COLO668 (cell line): Measurements from ENCODE around the gene PRPF38B.

ENCODE experiments used
- DNase-seq: peaks from one replicate; lab custom pipeline; 2025; ENCODE audit not compliant: unreplicated experiment; lab: John Stamatoyannopoulos, UW

PRPF38B gene

DNA sequence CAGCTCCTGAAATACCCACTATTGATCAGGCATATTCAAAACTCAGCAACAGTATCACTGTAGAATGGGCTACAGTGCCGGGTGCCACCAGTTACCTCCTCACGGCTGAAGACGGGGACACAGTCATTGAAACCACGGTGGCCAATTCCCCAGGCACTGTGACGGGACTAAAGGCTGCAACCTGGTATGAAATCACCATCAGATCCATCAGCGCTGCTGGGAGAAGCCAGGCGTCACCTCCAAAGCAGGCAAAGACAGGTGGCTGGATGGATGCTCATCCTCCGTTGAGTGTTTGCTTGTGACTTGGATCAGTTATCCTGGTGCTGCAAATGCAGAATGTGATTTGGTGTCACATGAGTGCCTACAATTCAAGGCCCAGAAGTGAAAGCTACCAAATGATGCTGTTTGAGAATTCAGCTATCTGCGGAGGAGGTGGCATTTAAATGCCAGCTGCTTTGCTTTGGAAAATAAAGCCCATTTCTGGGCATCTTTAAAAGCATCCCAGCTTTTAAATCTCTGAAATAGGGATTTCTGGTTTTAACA lies 25.7 kb downstream of the PRPF38B start:
- no peak for DNase-seq

DNA sequence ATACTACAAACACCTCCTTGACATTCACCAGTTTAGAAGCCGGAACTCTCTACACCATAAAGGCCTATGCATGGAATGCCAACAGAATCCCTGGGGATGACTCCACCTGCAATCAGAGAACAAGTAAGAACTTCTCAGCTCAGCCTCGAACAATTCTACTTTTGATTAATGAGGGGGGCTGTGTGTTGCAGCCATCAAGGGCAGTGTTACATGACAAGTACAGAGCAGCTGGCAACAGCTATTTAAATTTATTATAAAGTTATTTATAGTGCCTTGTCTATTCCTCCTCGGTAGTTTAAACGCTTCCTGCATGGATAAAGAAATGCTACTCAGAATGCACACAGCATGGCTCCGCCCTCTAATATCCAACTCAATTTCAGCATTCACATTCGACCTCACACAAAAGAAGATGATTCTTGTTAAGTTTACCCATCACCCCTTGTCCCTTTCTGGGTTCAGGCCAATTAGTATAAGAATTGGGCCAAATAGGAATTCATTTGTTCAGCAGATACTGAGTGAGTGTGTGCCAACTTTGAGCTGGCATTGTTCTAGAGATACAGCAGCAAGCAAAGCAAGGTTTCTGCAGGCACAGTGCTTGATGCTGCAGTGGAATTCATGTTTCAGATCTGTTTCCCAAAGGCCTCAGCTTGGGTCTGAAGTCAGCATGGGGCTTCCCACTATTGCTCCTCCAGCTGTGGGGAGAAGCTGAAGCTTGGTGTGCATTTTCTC lies 27.0 kb downstream of the PRPF38B start:
- no peak for DNase-seq

- no peak for DNase-seq
These were observed 27.7 kb downstream of the PRPF38B start for GRCh38 chr1:108719656-108720435.

GRCh38 chr1:108722292-108722691 lies 30.2 kb downstream of the PRPF38B start:
- no peak for DNase-seq

DNA sequence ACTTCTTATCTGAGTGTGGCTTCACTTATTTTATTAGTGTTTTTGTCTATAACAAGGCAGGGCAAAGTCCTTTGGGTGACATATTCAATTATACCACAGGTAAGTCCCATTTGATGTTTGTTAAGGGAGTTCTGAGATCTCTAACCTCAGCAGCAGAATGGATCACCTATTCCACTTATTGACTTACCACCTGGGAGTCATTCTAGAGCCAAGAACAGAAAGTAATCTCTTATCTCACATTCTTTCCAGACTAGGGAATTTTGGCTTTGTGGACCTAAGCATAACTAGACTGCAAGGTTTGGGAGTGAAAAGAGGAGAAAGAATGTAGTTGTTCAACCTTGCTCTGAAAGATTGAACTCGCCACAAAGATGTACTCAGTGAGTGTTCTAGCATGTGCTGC lies 33.8 kb downstream of the PRPF38B start:
- DNase-seq = no peak

DNA sequence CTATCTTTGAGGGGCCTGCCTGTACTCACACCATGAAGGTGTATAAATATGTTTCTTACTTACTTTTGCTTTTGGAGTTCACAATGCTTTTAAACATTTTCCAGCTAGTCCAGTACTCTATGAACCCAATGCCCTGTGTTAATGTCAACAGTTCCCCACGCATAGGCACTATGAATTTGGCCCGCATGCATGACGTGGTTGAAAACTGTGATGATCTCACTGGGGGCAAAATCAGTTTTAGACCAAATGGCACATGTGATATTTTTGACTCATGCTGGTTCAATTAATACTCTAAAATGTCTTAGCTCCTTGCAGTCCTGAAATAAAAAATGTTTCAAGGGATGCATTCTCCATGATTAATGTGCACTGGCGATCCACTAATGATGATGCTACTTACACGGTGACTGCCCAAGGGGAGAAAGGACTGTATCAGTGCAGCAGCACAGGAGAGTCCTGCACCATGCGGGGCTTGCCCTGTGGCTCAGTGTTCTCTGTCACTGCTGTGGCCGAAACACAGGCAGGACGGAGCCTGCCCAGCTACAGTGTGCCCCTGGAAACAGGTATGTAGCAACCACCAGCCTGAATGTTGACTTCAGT lies 36.3 kb downstream of the PRPF38B start:
- DNase-seq = no peak

DNA sequence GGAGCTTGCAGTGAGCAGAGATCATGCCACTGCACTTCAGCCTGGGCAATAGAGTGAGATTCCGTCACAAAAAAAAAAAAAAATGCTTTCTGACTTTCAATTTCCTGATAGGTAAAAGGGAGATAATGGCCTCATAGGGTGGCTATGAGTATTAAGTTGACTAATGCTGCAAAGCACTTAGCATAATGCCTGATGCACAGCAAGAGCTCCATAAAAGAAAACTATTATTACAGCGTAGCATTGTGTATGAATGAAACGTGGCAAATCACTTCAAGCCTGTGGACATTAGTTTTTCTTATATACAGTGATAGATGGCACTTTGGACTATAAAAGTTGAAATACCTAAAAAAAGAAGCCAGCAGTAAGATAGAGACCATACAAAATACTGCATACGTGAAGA lies 37.4 kb downstream of the PRPF38B start:
- DNase-seq = no peak

- no peak for DNase-seq
These were observed 40.3 kb downstream of the PRPF38B start for GRCh38 chr1:108732398-108732797.

DNA sequence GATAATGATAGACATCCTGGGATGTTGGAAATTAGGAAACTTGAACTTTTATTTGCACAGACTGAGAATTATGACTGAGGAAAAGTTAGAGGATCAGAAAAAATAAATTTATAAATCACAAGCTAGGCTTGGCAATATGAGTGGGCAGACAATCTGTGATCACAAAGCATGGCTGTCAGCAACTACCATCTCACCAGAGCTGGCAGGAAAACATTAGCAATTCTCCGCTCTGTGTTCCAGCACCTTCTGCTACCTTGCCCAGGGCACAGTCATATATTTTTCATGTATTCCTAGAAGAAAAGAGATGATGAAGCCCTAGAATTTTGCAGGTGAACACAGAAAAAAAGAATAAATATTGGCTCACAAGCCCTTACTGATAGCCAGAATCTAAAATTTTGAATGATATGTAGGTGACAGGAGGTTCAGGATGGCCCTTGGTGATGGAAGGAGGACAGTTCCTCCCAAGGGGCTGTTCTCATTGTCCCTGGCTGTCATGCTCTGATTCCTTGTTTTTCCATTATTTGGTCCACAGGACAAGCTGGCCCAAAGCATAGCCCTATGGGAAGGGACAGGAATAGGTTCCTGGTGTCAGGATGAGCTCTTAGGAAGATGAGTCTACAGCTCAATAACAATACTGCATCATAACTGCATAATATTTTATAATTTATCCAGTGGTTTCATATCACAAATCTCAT lies 42.2 kb downstream of the PRPF38B start:
- DNase-seq = no peak

DNA sequence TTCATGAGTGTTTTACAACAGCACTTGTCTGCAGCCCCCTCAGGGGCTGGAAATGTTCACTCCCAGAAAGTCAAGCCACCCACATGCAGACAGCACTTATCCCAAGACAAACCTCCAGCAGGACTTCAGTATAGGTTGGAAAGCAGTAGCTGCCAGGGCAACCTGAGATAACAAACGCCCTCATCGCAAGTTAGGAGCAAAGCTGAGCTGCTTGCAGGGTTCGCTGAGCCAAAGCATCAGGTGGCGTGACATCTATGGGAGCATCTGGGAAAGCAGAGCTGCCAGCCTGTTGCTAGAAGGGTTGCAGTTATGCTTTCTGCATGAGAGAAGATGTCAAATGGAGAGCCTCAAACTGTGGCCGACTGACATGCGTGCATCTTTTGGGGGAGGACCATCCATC lies 50.1 kb downstream of the PRPF38B start:
- no peak for DNase-seq

DNA sequence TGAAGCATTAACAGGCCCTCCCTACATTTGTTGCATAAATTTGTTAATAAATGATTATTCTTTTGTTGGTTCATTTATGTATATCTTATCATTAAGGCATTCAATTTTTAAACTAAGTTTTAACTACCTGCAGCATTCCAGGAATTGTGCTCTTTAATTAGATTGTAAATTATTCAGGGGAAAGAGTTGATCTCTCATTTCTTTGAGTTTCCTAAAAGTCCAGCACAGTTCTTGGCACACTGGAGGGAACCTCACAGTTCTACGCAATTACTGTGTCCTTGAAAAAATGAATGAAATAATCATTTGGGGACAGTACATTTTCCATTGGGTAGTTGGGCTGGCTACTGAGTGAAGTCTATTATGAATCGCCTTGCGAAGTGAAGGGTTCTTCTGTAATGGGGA lies 53.9 kb downstream of the PRPF38B start:
- no peak for DNase-seq

GRCh38 chr1:108746382-108747170 lies 54.5 kb downstream of the PRPF38B start, which contains the start of gene STXBP3:
Gene STXBP3, plus strand, starts transcription at chr1:108746674. Its CDS starts 64 bp downstream, at chr1:108746738.
- peak; percentile 99 for DNase-seq

DNA sequence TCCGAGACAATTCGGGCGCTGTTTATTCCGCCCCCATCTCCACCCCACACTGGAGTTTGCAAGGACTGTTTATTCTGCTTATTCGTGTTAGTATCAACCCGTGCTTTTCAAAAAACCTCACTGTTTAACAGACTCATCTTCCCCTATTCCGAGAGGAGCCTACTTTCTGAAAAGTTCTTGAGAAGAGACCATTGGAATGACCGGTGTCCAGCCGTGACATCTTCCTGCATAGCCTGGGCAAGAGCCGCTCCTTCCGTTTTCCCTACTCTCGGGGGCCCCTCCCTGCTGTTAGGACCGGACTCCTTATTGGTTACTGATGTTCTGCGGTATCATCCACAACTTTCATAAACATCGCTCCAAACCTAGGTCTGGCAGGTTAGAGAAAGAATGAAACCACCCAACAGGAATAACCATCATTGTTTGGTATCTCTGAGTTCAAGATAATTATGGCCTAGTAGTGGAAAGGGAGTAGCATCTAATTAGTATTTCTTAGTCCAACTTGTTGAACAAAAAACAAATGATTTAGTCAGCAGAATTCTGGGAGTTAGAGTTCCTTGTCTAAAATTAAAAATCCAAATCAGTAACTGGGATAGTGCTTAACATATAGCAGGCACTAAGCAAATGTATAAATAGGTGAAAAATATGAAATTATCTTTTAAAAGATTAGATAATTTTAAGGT lies 55.2 kb downstream of the PRPF38B start:
- DNase-seq = peak; percentile 74

GRCh38 chr1:108747898-108748297 lies 55.8 kb downstream of the PRPF38B start:
- no peak for DNase-seq

GRCh38 chr1:108749081-108749480 lies 57.0 kb downstream of the PRPF38B start:
- no peak for DNase-seq

- DNase-seq = no peak
These were observed 58.5 kb downstream of the PRPF38B start for GRCh38 chr1:108750476-108751181.
